WI38 (cell line): ENCODE results near the gene PTPRE.

Experiments
- H3K4me3 ChIP-seq: 2 replicates; pipeline ENCODE4 v1.5.1; 2011; ENCODE audit warnings: low read depth, mild to moderate bottlenecking, control low read depth, low read length
- TF ChIP-seq, protein P1 (sequence below): IDR thresholded peaks from 2 replicates; pipeline ENCODE4 v1.5.1; 2012; ENCODE audit warnings: low read depth, mild to moderate bottlenecking, control low read depth, low read length

PTPRE gene

DNA sequence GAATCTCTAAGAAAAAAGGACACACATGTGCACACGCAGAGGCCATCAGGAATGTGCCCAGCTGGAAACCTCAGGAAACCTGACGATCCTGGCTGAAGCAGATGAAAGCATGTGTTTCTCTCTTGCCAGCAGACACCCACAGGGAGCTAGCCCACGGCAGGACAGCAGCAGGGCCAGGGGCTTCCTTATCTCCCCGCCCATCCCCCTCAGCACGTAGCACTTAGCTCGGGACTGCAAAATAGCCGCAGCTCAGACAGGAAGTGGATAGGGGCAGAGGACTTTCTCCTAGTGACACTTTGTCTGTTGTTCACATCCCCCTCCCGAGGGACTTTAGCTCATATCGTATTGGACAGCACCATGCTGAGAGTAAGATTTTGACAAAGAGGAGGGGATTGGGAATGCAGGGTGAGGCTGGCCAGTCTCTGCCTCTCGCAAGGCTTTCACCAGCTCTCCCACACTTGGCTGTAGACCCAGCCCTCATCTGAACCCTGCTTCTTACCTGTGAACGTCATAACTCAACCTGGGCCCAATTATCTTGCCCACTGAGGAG is 155.5 kb downstream of the PTPRE start:
- TF ChIP-seq, protein P1, sequence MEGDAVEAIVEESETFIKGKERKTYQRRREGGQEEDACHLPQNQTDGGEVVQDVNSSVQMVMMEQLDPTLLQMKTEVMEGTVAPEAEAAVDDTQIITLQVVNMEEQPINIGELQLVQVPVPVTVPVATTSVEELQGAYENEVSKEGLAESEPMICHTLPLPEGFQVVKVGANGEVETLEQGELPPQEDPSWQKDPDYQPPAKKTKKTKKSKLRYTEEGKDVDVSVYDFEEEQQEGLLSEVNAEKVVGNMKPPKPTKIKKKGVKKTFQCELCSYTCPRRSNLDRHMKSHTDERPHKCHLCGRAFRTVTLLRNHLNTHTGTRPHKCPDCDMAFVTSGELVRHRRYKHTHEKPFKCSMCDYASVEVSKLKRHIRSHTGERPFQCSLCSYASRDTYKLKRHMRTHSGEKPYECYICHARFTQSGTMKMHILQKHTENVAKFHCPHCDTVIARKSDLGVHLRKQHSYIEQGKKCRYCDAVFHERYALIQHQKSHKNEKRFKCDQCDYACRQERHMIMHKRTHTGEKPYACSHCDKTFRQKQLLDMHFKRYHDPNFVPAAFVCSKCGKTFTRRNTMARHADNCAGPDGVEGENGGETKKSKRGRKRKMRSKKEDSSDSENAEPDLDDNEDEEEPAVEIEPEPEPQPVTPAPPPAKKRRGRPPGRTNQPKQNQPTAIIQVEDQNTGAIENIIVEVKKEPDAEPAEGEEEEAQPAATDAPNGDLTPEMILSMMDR, result no peak
- H3K4me3 ChIP-seq, result no peak overlapping the region

DNA sequence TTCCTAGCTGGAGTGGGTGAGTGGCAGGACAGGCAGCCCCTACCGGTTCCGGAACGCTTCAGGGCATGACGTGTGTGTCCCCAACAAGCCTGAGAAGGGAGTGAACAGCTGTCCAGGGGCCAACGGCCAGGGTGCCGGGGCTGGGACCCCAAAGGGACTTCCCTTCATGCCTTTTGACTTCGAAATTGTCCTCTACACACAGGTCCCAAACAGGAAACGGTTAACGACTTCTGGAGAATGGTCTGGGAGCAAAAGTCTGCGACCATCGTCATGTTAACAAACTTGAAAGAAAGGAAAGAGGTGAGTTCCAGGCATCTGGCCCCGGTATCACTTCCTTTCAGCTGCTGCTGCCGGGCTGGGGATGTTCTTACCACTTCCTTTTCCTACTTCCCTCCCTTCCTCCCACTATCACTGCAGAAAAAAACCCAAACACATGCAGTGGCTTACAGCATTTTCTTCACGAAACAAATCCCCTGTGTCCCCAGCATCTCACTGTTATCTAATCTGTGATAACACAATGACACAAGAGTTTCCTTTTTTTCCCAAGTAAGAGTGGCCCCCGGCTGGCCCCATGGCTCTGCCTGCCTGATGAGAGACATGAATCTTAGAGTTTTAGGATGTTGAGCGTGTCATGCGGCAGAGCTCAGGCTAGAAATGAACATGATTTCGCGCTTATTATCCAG is 156.1 kb downstream of the PTPRE start:
- TF ChIP-seq, protein P1, result no peak
- no peak overlapping the region for H3K4me3 ChIP-seq

DNA sequence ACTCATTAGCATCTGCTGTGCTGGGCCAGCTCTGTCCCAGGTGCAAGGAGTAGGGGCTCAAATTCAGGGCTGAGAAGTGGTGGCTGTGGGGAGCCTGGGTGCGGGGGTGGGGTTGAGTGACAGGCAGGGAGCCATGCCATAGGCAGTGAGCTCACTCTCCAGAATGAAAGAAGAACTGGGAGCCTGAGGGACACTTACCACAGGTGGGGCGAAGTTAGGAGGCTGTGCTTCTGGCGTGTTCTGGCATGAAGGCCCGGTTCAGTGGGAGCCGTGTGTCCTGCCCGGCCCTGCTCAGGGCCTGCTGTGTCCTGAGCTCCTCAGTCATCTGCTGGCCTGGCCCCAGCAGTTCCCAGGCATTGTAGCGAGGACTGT is 156.8 kb downstream of the PTPRE start:
- no peak overlapping the region for H3K4me3 ChIP-seq
- TF ChIP-seq, protein P1, result no peak

- no peak overlapping the region for H3K4me3 ChIP-seq
- TF ChIP-seq, protein P1, result no peak
Observed at GRCh38 chr10:128064108-128064969, 157.4 kb downstream of the PTPRE start.

GRCh38 chr10:128064970-128065580 is 158.2 kb downstream of the PTPRE start:
- no peak overlapping the region for H3K4me3 ChIP-seq
- TF ChIP-seq, protein P1, result no peak

DNA sequence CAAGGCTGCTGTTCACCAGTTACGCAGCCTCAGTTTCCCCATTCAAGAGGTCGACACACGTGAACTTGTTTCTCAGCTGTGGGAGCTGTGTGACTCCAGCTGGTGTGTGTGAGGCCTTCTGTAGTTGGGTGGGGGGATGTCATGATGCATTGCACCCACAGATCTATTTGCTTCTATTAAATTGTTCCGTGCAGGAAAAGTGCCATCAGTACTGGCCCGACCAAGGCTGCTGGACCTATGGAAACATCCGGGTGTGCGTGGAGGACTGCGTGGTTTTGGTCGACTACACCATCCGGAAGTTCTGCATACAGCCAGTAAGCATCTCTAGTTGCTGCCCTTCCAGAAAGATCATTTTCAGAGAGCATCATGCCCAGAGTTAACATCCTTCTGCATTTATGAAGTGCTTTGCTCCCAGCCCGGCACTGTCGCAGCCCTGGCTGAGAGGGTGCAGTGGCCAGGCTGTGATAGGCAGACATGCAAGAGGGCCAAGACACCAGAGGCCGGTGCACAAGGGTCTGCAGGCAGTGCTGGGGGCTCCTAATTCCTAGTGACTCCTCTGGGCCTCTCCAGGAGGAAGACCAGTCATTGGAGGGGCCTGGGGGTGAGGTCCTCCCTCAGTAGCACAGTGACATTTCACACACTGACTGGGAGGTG is 159.1 kb downstream of the PTPRE start:
- H3K4me3 ChIP-seq, result no peak overlapping the region
- TF ChIP-seq, protein P1, result no peak
